Stimulated activated CD4-positive, alpha-beta T cell treated with anti-CD3 and anti-CD28 coated beads, Interleukin-15, amount 100 ng/mL, for 24 hours (primary cell): ENCODE results near the gene AK2.

ENCODE experiments used
- DNase-seq: peaks from one replicate; pipeline ENCODE4 v3.0.0-alpha.2; 2020

Gene AK2

DNA sequence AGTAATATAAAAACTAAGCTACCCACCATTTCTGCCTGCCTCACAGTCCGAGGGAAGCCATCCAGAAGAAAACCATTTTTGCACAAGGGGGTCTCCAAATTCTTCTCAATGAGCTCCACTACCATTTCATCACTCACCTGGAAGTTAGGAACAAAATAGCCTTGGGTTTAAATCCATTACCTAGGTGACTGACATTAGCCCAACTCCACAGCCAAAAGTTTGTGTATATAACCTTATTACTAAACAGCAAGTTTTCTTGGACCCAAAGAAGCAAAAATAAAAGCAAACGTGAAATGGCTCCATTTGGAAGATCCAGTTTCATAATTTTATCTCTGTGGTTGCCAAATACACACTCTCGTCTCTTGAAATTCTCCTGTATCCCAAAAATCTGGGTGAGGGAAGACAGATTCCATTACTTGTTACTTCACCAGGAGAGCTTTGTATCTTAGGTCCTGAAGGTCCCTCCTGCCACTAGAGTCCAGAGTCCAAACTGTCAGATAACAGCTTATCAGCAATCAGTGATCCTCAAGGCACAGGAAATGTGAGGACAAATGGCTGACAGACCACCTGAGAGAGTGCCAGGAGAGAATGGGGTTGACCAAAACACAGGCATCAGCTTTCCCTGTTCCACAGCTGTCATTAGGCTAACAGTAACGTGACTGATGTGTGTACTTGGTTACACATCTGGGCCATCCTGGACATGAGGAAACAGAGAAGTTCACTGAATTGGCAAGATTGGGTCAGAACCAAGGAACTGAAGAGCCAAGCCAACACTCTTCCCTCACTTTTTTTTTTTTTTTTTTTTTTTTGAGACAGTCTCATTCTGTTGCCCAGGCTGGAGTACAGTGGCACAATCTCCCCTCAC, 14.9 kb downstream of the AK2 start:
- DNase-seq: no peak

DNA sequence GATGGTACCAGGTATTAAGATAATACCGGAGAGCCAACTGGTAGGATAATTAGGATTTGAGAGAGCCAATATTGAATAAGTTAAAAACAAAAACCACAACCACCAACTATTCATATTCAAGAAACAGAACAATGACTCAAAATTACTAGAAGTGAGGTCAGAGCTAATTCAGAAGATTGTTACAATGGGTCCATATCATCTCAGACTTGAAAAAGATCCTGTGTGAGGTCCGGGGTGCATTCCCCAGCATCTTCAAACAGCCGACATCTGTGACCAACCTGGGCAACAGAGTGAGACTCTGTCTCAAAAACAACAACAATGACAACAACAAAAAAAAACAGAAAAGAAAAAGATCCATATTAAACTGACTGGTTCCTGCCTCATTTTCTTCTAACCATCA, 18.6 kb downstream of the AK2 start:
- no peak for DNase-seq

DNA sequence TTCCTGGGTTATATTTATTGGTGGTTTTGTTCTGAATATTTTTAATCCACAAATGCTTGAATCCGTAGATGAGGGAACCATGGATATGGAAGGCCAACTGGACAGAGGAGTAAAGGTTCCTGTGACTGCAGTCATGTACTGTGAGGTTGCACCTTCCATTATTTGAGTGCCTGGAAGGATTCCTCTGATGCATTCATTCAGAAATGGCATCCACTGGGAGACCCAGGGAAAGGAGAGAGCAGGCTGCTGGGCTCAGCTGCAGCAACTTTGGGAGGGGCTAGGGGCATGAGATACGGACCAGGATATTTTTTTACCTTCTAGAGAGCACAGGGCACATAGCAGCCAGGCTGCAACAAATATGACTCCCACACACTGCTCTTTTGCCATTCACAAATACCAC, 19.5 kb downstream of the AK2 start:
- DNase-seq: no peak

DNA sequence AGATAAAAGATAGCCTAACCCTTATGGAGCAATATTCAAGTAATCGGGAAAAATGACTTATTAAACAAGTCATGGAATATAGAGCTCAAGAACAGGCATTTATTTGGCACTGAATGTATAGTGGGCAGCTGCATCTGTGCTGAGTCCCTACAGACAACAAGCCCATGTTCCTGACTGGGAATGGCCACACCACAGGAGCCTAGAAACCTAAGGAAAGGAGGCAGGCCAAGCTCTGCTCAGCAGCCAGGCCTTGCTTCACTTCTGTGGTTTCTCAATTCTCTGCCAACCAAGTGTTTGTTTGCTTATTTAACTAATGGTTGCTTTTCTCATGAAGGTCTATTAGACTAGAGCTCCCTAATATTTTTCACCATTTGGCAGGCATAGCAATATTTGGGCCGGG, 21.5 kb downstream of the AK2 start:
- DNase-seq: no peak

DNA sequence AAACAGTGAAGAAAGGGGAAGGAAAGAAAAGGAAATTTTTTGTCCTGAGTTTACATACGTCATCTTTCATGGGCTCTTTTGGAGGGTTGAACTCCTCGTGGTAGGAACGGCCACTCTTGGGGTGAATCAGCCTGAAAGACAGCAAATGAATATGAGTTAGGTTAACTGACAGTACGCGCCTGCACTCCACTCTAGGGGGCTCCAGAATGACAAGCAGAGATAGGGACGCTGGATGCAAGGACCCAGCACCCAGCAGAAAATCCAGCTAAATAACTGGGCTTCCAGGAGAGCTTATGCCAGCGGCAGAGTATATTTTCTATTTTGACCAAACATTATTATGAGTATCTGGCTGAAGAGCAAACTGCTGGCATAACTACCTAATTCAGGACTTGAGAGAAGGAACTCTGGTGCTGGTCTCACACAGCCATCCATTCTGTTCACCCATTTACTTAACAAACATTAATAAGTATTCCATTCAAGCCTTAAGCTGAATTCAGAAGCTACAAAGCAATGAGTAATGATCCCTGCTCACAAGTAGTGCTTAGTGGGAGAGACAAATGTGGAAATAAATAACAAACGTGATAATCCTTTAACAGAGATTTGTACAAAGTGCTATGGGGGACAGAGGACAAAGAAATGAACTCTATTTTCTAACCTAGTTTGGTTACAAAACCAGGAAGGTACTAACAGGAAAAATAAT, 22.1 kb downstream of the AK2 start:
- DNase-seq: no peak

DNA sequence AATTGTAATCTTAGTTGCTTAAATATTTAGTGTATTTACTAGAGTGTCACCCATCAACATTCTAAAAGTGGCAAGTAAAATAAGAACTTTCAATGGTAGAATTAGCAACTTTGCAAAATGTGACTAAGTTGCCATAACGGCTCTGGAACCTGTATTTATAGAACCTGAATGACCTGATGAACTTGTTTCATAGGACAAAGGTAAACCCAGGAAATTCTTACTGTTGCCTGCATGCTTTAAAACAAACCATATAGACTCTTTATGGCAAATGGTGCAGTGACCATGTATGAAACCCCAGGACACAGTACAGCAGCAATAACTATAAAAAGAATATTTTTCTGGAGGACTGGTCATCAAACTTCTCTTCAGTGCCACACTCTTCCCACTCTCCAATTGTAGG, 22.9 kb downstream of the AK2 start:
- no peak for DNase-seq

DNA sequence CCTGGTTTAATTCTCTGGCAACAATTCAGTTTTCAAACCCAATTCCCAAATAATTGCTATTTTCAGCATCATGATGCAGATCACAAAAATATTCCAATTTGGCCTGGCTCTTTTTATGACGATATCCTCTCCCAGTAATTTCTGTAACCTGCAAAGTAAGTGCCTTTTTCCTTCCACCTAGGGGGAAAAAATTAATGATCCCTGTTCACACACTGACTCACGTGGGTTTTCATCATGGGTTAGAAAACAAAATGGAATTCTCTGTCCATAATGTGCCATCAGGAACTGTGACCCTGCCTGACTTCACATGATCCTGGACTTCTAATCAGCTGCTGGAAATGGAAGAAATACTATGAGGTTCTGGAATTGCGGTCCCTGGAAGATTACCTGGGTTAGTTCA, 24.5 kb downstream of the AK2 start:
- DNase-seq: no peak

DNA sequence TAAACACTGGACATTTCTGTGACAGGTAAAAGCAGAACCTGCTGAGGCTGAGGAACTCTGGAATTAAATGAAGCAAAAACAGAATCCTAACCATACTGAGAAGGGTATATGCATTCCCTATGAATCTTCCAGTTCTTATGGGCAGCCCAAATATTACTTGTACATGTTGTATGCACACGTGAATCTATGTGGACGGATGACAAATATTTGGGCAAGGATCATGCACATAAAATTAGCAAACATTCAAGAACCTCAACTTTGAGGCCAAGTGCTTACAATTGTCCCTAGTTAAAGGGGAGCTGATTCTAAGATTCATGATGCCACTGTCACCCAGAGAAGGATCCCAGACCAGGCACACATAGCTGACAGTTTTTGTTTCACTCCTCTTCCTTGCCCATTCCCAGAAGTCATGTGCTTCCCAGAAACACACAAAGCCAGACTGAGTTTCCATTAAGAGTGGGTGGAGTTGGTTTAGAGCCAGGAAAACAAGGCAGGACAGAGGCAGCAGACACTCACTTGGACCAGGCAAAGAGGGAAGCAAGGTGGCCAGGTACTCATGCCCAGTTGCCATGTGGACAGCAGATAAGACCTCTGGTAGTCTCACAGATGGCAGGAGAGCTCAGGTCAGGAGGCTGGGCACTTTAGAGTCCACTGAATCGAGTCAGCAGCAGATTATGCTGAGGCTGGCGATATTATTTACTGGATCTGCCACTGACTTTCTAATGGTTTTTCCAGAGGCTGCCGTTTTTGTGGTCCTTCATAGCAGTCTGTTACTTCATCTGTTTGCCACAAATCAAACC, 25.6 kb downstream of the AK2 start:
- DNase-seq: no peak

DNA sequence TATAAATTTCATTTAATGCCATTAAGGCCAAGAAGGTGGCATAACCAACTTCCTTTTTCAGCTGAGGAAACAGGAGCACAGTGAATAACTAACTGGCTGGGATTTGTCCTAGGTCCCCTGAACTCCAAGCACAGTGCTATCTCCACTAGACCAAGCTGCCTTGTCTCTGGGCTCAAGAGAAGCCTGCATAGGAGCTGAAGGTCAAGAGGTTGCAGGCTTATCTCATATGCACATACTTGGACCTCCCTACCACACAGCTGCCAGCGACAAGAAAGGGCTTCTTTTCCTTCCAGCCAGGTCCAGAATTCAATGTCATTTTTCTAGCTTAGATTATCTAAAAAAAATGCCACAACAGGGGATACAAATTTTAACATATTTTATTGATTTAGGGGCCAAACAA, 27.1 kb downstream of the AK2 start:
- DNase-seq: no peak

DNA sequence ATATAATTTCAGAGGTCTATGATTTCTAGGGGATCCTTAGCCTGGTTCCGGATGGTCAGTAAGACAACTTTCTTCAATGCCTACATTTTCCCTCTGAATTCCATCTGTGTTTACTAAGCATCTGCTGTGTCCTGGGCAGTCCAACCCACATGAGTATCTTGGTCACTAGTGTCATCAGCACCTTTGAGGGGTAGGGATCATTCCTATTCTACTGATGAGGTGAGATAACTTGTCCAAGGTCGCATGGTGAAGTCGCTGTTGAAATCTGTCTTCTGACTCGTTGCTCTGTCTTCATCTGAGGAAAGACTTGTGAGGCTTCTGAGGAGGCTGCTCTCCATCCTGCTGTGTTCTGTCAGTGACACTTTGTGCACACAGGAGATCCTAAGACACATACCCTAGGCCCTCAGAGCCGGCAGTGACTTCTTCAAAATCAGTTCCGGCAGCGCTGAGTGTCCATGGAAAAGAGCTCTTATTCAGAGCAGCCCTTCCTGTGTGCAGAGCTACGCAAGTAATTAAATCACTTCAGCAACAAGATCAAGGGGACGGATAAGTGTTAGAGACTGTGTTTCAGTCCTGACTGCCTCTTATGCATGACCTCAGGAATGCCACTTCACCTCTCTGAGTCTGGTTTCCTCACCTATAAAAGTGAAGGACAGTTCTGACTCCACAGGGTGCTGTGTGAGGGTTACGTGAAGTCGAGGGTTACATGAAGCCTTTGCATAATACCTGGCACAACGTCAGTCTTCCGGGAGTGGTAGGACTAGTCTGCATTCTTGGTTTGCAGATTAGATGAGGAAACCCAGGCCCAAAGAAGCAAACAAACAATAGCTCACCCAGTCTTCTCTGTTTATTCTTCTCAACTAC, 28.4 kb downstream of the AK2 start:
- no peak for DNase-seq

DNA sequence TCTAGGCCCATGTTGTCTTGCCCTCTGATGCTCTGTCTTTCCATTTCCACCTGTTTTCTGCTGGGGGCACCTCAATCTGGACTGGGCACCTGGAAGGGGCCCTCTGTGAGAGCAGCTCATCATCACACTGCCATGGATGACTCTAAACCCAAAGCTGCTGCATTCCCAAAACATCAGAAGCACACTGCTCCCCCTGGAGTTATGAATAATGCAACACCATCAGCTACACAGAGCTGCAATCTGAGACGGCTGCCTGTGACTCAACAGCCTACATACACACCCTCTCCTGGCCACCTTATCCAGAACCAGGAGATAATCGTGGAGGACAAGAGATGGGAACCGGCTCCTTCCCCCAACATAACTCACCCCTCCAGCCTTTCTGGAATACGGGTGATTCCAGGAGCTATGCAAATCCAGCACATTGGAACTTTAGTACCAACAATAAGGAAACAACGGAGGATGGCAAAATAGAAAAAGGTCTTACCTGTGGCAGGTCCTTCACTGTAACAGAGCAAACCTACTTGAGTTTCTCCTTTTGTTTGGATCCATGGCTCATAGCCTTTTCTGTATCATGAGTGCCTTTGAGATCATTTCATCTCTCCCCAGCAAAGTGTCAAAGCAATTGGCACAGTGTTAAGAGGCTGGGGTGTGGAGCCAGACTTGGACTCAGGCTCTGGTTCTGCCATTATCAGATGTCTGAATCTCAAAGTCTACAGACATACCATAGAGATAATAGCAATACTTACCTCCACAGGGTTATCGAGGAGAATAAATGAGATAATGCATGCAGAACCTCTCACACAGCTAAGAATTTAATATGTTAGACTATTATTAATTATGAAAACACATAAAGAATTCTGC, 29.3 kb downstream of the AK2 start:
- no peak for DNase-seq

DNA sequence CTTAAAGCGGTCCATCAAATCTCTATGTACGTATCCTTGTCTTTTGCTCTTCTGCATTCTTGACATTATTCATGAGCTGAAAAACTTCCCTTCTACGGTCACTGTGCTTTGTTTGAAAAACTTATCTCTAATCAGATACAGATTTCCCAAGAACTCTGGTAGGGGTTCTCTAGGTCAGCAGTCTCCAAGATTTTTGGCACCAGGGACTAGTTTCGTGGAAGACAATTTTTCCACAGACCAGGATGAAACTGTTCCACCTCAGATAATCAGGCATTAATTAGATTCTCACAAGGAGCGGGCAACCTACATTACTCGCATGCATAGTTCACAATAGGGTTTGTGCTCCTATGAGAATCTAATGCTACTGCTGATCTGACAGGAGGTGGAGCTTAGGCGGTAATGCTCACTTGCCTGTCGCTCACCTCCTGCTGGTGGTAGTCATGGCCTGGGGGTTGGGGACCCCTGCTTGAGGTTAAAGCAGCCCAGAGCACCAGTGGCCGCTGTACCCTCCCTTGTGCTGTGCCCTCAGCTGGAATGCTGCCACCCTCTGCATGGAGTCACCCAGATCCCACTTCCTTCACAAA, 30.8 kb downstream of the AK2 start:
- no peak for DNase-seq

DNA sequence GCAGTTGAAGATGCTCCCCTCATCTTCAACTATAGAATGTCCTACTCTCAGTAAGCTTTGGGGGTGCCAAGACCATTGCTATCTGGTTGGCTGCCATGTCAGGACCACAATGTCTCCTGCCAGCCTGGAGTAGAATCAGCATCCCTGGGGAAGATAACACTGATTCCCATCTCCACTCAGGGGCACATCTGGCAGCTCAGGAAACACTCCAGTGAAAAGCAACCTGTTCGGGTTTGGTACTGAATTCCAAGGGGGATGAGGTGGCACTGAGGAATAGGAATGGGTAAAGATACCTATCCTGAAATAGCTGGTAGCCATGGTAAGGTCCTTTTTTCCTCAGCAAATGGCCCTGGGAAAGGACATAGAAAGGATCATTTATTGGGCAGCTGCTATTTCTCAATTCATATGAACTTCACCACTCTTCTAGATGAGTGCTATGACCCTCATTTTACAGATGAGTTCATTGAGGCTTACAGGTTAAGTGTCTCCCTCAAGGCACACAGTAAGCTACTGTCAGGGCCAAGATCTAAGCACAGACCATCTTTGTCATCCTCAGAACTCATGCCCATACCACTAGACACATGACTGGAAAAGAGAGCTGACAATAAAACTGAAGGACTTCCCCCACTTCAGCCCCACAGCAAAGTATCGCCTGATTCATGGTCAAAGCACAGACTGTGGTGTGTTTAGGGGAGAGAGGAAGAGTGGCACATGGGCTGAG, 31.4 kb downstream of the AK2 start:
- DNase-seq: no peak

DNA sequence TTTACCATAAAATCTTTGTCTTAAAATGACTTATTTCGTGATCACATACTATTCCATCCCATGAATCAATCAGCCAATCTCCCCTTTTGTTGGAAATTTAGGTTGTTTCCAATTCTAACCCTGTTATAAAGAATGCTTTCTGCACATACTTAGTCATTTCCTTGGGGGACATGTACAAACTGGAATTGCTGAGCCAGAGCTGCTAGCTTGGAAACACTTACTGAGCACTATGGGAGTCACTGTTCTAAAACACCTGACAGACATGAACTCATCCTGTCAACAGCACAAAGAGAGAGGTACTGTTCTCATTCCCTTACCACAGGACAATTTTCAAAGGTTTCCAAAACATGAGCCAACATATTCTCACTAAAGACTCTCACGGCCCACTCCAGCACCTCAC, 32.1 kb downstream of the AK2 start:
- peak; percentile 17 for DNase-seq

DNA sequence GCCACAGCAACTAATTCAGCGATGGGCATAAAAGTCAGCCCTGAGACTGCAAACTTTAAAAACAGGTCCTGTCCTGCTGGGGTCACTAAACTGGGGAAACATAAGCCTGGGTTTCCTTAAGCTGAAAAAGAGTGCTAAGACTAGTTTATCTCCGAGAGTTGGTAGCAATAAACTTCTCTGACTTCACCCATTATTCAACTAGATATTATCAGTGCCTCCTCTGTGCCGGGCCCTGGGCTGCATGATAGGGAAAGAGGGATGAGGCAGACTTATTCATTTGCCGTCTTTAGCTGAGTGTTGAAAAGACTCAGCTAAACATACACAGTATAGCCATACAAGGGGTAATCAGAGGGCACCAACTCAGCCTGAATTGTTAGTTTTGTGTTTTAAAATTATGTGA, 33.0 kb downstream of the AK2 start:
- no peak for DNase-seq

DNA sequence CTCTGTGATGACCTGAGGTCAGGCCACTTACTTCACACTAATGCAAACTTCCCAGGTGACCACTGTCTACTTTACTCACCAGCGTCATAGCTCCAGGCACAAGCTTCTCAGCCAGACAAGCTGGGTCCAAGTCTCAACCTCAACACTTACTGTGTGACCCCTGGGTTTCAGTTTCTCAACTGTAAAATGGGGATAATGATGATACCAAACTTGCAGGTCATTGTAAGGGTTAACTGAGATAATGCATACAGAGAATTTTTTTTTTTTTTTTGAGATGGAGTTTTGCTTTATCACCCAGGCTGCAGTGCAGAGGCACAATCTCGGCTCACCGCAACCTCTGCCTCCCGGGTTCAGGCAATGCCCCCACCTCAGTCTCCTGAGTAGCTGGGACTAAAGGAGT, 34.7 kb downstream of the AK2 start:
- DNase-seq: no peak

DNA sequence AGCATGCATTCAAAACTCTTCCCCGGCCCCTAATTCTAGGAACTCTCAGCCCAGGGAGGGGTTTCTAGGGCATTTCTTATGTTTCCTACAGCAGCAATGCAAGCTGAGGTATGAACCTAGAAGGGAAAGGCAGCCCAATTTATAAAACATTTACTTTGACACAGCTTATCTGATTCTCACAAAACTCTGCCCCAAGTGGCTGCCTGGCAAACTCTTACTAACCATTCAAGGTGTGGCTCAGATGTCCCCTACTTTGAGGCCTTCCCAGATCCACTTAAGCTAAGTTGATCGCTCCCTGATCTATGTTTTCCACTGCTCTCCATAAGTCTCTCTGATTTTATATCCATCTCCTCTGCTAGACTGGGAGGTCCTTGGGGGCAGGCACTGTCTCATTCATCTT, 35.4 kb downstream of the AK2 start:
- DNase-seq: no peak

DNA sequence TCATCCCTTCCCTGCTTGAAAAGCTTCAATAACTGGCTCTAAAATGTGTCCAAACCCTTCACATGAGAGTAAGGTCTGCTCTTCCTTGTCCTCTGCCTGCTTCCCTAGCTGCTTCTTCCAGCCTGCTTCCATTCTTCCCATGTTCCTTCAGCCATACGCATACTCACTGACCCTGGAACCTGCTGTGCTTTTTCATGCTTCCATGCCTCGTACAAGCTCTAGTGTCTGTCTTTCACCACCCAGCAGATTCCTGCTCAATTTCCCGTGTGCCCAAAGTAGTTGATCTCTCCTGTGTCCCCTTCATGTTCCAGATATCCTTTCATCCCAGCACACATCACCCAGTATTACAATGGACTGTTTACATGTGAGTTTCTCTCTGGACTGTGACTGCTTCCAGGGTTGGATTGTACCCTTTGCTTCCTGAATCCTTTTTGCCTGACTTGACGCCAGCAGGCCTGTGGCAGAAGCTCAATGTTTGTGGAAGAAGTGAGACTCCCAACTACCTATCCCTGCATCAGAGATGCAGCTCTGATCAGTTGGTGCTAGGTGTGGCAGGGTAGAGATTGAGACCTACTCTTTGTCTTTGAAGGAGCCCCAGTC, 36.2 kb downstream of the AK2 start:
- no peak for DNase-seq

DNA sequence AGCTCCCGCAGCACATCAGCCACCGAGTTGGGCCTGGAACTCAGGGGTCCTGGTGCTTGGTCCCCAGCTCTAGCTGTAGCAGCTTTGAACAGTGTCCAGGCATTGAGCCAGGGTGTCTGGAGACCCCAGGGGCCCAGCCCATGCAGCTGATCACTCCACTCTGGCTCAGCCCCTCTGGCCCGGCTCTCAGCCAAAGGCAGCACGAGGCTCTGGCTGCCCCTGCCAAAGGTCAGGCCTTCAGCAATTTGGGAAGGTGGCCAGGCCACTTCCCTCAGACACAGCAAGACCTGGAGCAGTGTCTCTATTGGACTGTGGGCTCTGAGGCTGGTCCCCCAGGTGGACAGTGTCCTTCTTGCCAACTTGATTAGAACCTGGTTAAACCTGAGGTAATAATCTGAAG, 37.7 kb downstream of the AK2 start:
- no peak for DNase-seq

DNA sequence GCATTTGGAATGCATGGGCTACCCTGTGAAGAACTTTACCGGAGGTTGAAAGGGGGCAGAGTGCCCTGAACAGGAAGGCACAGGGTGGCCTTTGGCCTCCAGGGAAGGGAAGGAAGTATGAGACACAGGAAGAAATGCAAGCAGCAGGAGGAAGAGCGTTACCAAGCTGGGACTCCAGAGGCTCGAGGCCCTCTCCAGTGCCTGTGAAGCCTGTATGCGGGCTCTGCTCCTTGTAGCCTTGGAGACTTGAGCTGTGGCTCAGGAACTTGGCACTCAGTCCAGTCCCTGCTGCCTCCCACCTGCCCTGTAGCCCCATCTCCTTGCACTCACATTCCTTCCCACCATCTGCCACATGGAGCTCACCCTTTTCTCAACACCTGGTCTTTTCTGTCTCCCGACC, 38.6 kb downstream of the AK2 start:
- no peak for DNase-seq
